Measurements from ENCODE around the gene STIL.
"Not testable (repeated sequence)": the region's sequence is repeated elsewhere in the genome, so short reads cannot be mapped to it uniquely, and the experiment has no call there.

Gene STIL

DNA sequence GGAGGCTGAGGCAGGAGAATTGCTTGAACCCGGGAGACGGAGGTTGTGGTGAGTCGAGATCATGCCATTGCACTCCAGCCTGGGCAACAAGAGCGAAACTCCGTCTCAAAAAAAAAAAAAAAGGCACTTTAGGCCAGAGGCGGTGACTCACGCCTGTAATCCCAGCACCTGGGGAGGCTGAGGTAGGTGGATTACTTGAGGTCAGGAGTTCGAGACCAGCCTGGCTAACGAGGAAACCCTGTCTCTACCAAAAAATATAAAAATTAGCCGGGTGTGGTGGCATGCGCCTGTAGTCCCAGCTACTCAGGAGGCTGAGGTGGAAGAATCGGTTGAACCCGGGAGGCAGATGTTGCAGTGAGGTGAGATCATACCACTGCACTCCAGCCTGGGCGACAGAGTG is 6.0 kb upstream of the STIL start:
- not testable (repeated sequence) for DNase-seq (ENCODE audit: low spot score)

DNA sequence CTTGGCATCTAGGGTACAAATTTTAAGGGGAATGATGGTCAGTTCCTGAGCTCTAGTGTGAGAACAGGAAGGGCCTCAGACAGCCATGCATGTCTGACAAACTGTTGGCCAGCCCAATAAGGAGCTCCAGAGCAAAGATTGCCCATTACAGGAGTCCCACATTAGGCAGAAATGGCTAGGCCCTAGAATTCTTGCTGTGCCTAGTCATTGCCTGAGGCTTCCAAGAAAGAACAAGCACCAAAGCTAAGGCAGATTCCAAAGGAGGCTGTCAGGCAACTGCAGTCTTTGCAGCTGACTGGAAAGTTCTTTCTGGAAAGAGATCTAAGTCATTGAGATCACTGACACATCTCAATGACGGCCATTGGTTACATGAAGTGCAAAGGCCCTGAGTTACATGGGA is 3.9 kb upstream of the STIL start:
- no peak for DNase-seq (ENCODE audit: low spot score)

DNA sequence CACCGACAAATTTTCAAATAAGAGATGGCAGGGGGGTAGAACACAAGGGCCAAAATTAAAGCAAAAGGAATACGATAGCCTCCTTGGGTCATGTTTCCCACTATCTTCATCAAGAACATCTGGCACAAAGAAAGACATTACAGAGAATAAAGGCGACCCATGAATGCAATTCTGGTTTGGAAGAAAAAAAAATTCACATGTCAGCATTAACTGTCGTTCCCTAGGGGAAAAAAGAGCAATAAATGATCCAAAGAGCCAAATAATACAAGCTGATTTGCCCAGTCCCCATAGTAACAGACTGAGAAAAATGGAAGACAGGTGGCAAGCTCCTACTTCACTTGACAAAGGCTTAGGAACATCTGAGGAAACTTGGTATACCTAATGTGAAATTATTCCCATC is 4.5 kb downstream of the STIL start:
- DNase-seq (ENCODE audit: low spot score), result no peak

DNA sequence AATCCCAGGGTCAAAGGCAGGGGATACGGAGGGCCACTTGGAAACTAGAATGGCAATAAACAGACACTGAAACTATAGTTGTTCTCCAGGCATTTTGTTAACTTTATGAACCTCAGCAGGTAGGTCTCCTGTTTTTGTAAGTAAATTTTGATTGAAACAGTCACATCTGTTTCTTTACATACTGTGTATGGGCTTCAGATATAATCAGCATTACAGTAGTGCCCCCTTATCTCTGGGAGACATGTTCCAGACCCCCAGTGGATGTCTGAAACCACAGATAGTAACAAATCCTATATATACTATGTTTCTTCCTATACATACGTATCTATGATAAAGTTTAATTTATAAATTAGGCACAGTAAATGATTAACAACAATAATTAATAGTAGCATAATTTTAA is 11.5 kb downstream of the STIL start:
- no peak for DNase-seq (ENCODE audit: low spot score)

DNA sequence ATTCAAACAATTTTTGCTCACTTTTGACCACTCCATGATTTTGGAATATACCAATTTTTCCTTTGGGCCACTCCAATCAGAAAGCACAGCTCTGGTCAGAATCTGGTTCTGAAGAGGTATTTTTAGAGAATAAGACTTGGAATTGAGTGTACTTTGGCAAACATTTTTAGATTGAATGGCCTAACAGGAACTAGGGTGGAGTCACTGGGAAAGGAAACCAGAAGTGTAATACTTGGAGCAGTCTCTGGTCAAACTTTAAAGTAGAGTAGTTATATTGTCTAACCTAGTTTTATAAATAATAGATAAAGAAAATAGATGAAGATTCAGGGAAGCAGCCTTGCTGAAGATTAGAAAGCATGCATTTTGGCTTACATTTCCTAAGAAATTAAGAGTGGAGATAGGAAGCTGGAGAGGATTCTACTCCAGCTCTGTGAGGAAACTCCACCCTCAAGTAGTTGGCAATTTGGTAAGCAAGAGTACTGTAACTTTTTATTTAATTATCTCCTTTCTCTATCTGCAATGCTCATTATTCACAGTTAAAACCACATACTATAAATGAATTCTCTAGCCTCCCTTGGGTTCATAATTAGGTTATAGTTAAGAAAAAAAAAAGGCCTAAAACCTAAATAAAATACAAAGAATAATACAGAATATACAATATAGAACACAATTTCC is 15.8 kb downstream of the STIL start:
- peak; percentile 3 for DNase-seq (ENCODE audit: low spot score)

DNA sequence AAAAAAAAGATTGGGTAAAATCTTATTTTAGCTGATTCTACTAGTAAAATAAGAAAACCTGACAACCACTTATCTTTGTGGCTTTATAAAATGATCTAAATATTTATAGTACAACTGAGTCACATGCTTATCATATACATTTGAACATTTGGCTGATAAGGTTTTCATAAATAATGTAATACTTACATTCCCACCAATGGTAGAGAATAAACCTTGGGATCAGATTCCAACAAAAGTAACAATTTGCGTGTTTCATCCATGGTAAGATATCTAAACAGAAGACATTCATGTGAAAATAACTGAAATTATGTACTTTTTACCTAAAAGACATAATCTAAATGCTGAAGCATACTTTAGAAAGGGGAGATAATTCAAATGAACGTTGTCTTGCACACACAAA is 18.4 kb downstream of the STIL start:
- no peak for DNase-seq (ENCODE audit: low spot score)

DNA sequence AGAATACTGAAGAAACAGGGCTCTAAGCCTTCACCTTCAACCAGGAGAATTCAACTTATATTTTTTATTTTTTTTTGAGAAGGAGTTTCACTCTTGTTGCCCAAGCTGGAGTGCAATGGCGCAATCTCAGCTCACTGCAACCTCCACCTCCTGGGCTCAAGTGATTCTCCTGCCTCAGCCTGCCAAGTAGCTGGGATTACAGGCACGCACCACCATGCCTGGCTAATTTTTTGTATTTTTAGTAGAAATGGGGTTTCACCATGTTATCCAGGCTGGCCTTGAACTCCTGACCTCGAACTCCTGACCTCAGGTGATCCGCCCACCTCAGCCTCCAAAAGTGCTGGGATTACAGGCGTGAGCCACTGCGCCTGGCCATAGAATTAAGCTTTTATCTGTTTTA is 19.1 kb downstream of the STIL start:
- DNase-seq (ENCODE audit: low spot score), result not testable (repeated sequence)

DNA sequence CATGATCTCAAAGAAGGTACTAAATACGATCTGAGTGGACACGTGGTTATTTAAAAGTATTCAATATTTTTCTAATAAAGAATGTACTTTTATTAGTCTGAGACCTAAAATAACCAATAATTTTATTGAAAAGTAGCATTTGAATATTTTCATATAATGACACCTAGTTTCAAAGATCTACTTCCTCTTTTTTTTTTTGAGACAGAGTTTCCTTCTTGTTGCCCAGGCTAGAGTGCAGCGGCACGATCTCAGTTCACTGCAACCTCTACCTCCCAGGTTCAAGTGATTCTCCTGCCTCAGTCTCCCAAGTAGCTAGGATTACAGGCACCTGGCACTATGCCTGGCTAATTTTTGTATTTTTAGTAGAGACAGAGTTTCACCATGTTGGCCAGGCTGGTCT is 25.8 kb downstream of the STIL start:
- DNase-seq (ENCODE audit: low spot score), result not testable (repeated sequence)

DNA sequence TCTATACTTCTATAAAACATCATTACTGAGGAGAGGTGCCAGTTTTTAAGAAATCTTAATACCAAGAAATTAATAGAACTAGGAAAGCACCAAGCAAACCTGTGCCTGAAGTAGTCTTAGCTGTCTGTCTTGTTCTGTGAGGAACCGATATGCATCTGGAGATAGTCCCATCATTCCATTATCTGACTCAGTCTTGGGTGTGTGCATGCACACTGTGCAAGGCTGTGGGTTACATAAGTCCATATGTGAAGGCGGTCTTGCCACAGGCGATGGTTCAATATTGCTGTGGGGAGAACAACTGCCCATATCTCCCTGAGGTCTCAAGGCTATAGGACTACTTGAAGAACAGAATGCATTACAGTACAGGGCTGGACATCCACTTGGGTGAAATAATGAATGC is 33.8 kb downstream of the STIL start:
- no peak for DNase-seq (ENCODE audit: low spot score)

DNA sequence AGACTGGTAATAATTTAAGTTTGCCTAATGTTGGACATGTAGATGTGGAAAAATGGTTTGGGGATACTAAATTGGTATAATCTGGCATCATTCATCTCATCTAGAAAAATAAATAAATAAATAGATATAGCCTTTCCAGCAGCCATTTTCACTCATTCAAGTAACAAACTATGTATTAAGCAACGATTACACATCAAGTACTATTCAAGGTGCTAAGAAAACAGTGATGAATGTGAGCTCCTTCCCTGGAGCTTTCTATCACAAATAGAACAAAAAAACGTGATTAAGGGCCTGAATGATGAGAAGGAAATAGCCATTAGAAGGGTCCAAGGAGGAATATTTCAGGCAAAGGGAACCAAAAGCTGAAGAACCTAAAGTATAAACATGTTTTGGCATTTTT is 37.1 kb downstream of the STIL start:
- no peak for DNase-seq (ENCODE audit: low spot score)

DNA sequence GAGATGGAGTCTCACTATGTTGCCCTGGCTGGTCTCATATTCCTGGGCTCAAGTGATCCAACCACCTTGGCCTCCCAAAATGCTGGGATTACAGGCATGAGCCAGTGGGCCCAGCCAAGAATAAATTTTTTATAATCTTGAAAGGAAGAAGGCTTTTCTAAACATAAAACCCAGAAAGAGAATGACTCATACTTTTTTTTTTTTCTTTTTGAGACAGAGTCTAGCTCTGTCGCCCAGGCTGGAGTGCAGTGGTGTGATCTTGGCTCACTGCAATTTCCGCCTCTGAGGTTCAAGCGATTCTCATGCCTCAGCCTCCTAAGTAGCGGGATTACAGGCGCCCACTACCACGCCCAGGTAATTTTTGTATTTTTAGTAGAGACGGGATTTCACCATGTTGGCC is 38.1 kb downstream of the STIL start:
- not testable (repeated sequence) for DNase-seq (ENCODE audit: low spot score)

DNA sequence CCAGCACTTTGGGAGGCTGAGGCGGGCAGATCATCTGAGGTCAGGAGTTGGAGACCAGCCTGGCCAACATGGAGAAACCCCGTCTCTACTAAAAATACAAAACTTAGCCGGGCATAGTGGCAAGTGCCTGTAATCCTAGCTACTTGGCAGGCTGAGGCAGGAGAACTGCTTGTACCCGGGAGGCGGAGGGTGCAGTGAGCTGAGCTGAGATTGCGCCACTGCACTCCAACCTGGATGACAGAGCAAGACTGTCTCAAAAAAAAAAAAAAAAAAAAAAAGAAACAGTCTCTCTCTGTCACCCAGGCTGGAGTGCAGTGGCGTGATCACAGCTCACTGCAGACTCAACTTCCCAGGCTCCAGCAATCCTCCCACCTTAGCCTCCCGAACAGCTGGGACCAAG is 48.4 kb downstream of the STIL start:
- not testable (repeated sequence) for DNase-seq (ENCODE audit: low spot score)

DNA sequence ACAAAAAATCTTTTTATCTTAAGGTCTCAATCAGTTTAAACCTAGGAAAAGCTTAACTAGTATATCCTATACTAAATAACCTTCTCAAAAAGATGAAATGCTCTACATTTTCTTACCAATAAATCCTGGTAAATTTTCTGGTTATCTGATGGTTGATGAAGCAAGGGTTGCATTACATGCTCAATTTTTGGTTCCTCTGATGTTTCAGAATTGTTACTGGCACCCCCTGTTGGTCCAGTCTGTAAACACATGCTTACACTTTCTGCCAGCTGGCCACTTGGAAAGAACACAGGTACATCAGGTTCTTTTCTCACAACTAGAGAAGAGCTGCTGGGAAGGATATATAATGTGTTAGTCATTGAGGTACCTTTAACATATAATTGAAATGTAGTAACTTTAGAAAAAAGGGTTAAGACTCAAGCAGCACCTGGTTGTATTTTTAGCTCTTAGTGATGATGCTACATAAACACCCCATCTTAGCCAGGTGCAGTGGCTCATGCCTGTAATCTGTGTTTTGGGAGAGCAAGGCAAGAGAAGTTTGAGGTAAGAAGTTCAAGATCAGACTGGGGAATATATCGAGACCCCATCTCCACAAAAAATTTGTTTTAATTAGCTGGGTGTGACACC is 51.0 kb downstream of the STIL start:
- peak; percentile 51 for DNase-seq (ENCODE audit: low spot score)

DNA sequence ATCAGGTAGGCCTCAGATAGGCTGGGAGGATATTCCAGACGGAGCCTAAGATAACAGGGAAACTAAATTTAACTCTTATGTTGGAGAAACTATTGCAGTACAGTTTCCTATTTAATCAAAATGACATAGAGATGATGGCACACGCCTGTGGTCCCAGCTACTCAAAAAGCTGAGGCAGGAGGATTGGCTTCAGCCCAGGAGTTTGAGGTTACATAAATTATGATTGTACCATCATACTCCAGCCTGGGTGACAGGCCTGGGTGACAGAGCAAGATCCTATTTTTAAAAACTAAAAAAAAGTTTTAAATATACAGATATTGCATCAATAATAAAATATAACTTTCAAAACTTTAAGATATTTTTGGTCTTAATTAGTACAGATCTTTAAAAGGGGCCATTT is 56.7 kb downstream of the STIL start:
- no peak for DNase-seq (ENCODE audit: low spot score)

DNA sequence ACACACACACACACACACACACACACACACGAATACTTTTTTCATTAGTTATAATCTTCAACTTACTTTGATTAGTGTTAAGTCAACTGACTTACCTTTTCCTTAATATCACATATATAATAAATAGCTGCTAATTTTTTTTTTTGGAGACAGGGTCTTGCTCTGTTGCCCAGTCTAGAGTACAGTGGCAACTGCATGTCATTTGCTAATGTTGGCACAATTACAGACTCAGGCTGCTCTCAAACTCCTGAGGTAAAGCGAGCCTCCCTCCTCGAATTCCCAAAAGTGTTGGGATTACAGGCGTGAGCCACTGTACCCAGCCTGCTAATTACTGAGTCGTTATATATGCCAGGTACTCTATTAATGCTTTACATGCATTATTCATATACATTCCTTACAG is 61.2 kb downstream of the STIL start:
- no peak for DNase-seq (ENCODE audit: low spot score)

DNA sequence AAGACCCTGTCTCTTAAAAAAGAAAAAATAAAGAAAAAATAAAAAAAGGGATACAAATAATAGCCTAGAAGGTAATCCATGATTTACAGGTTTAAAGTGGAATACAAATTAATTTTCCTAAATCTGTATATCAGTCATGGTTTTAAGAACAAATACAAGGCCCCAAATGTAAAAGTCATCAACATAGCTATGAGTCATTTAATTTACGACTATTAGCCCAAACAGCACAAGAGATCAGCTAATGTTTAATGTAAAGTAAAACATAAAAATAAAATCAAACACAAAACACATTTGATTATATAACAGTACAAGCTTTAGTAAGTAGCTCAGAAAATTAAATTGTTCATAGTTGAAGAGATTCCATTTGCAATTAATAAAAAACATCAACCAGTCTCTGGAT is 61.6 kb downstream of the STIL start:
- DNase-seq (ENCODE audit: low spot score), result no peak

DNA sequence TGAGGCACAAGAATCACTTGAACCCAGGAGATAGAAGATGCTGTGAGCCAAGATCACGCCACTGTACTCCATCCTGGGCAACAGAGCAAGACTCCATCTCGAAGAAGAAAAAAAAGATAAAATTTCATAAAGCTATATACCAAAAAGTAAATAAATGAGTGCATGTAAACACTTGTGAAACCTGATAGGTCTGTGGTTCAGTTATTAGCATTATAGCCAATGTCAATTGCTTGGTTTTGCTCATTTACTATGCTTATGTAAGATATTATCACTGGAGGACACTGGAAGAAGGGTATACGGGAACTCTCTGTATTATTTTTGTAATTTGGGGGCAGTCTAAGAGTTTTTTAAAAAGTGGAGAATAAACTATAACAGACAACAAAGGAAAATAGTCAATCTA is 64.2 kb downstream of the STIL start:
- no peak for DNase-seq (ENCODE audit: low spot score)

DNA sequence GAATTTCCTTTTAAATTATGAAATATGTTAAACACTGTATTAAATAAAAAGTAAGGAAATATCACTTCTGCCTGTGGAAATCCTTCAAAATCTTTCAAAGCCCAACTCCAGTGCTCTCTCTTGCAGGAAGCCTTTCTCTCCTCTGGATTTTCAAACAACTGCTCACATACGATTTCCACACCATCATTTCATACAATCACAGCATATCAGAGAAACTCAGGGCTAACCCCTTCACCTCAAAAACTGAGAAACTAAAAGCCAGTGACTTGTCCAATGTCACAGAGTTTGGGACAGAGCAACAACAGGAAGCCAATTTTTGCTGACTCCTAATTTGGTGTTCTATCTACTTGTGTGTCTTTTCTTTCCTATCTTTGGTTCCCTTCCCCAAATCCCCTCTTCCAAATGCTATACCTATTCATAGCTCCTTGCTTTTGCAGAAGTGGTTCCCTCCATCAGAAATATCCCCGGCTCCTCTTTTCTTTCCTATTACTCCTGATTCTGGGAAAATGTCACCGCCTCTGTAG is 69.5 kb downstream of the STIL start:
- no peak for DNase-seq (ENCODE audit: low spot score)

DNA sequence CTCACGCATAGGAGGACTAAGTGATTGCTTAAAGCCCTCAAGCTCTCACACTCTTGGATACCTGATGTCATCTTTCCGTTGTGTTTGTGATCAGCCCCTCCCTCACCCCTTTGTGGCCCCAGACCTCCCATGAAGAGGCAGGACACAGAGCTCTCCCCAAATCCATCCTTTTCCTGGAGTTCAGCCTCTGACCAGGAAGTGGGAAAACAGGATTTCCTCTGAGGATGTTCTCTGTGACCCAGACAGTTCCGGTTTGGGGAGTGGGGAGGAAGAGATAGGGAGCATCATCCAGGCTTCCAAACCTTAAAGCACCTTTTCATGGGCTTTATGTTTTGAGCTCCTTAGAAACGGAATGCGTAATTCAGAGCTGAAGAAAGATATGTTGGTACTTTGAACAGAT is 70.0 kb downstream of the STIL start:
- DNase-seq (ENCODE audit: low spot score), result no peak

DNA sequence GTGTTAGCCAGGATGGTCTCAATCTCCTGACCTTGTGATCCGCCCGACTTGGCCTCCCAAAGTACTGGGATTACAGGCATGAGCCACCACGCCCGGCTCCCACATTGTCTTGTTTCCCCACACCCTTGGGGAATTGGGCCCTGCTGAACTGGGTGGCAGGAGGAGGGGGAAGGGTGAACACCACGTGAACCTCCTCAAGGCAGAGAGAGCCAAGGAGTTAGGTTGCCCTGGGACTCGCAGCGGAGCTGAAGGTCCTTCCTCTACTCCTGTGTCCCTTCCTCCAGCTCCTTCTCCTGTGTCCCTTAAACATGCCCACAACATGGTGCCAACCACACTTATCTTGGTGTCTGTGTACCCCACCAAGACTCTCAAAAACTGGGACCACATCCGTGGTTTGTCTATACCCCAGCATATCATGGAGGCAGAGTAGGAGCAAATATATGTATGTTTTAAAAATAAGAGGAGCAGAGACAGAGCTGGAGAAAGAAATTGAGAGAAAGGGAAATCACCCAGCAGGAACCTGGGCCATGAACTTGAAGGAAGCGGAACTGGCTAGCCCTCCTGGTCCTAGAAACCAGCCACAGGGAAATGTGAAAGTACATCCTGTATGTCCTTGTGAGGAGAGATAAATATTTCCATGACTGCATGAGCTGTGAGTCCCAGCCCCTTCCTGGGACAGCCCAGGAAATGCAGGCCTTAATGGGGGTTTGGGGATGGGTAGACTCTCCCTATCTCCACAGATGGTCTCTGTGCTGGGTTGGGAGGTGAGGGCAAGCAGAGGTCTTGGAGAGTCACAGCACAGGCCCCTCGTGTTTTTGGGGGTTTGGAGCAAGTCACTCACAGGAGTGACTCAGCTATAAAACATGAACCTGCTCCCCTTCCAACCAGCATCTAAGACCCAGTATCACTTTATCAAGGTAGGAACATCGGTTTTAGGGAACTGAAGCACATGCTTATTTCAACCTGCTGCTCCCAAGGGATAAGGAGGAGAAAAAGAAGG is 72.5 kb downstream of the STIL start:
- no peak for DNase-seq (ENCODE audit: low spot score)

DNA sequence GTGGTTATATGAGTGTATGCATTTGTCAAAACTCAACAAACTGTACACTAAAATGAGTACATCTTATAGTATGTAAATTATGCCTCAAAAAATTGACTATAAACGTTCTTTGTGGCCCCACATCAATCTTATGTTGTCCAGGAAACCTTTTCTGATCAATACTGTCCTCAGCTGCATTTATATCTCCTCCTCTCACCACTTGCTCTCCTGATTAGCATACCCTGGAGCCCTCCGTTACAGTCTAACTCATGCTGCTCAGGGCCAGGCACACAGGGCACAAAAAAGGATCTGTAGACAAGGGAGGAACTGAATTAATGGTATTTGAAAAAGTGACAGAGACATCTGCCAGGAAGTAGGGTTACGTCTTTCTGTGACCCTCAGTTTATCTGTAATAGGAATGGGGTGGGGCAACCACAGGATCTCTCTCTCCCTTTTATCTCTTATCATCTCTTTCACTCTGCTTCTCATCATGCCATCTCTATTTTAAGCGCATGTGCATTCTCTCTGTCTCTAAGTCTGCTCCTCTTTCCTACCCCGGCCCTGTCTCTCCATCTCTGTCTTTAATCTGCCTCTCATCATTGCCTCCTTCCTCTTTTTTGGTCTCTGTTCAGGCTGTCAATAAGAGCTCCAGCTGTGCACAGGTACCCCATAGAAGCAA is 74.9 kb downstream of the STIL start:
- no peak for DNase-seq (ENCODE audit: low spot score)

DNA sequence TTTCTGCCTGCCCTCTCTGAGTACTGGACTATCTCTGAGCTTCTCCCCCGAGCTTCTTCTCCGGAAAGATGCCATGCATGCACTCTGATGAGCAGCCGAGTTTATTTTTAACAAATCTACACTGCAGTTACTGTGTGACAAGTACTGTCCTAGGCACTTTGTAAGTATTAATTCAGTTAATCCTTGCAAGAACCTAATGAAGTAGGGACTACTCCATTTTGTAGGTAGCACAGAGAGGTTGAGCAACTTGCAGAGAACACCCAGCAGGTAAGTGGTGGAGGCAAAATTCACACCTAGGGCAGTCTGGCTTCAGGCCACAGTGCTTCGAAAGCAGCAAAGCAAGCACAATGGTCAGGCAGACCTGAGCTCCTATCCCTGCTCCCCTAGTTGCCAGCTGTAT is 78.1 kb downstream of the STIL start:
- DNase-seq (ENCODE audit: low spot score), result no peak
